HepG2 (cell line): ENCODE measurements around the gene MPPE1. TPM values are rescaled to one million over a fixed set of nuclear protein-coding genes. Genes with fewer than 3 reads are reported as not detected.
A peak's percentile ranks its signal among the peaks of the same experiment; 100 is the strongest.

ENCODE experiments used
- ATF7 ChIP-seq, 2 experiments: fragments of 450-650 bp in 1 of 2; sonication (generic) in 1 of 2; formaldehyde crosslinking in 1 of 2; IDR thresholded peaks; 2 replicates each; pipeline versions ENCODE4 v1.4.0 to v1.6.1; 2016 to 2020; ENCODE audit warnings: antibody characterized with exemption in 1 of 2, mild to moderate bottlenecking in 1 of 2, missing genetic modification reagents in 1 of 2
- GLI4 ChIP-seq: sonication (generic); formaldehyde crosslinking; IDR thresholded peaks from 2 replicates; pipeline ENCODE4 v1.5.1; 2020; ENCODE audit warnings: missing genetic modification reagents, mild to moderate bottlenecking, moderate library complexity, borderline replicate concordance
- HMG20B ChIP-seq: conservative IDR thresholded peaks from 2 replicates; pipeline ENCODE4 v1.6.1; 2016; ENCODE audit warnings: missing genetic modification reagents, missing compliant biosample characterization
- HOXA3 ChIP-seq: sonication (generic); formaldehyde crosslinking; IDR thresholded peaks from 2 replicates; pipeline ENCODE4 v1.5.0; 2020; ENCODE audit warnings: missing genetic modification reagents
- NFRKB ChIP-seq: fragments of 450-650 bp; IDR thresholded peaks from 2 replicates; pipeline ENCODE4 v1.6.1; 2017
- SALL2 ChIP-seq: sonication (generic); formaldehyde crosslinking; IDR thresholded peaks from 2 replicates; pipeline ENCODE4 v1.8.1; 2023; ENCODE audit warnings: mild to moderate bottlenecking, missing genetic modification reagents, inconsistent platforms
- TP53 ChIP-seq: sonication (generic); formaldehyde crosslinking; conservative IDR thresholded peaks from 2 replicates; pipeline ENCODE4 v1.4.0; 2020; ENCODE audit warnings: missing genetic modification reagents
- TRAFD1 ChIP-seq: sonication (generic); formaldehyde crosslinking; IDR thresholded peaks from 2 replicates; pipeline ENCODE4 v1.5.1; 2020; ENCODE audit warnings: missing genetic modification reagents, mild to moderate bottlenecking, borderline replicate concordance
- ZBTB34 ChIP-seq: sonication (generic); formaldehyde crosslinking; IDR thresholded peaks from 2 replicates; pipeline ENCODE4 v1.8.0; 2022; ENCODE audit warnings: mild to moderate bottlenecking, missing genetic modification reagents
- ZBTB44 ChIP-seq: sonication (generic); formaldehyde crosslinking; IDR thresholded peaks from 2 replicates; pipeline ENCODE4 v1.4.0; 2020; ENCODE audit warnings: missing genetic modification reagents
- ZKSCAN1 ChIP-seq: fragments of 150-350 bp; IDR thresholded peaks from 2 replicates; pipeline ENCODE4 v1.6.1; 2014; ENCODE audit warnings: low read length
- ZNF124 ChIP-seq: sonication (generic); formaldehyde crosslinking; IDR thresholded peaks from 2 replicates; pipeline ENCODE4 v1.4.0; 2020; ENCODE audit warnings: missing genetic modification reagents
- ZNF20 ChIP-seq: sonication (generic); formaldehyde crosslinking; IDR thresholded peaks from 2 replicates; pipeline ENCODE4 v1.4.0; 2020; ENCODE audit warnings: mild to moderate bottlenecking, moderate library complexity, missing genetic modification reagents
- ZNF546 ChIP-seq: sonication (generic); formaldehyde crosslinking; conservative IDR thresholded peaks from 2 replicates; pipeline ENCODE4 v1.8.1; 2023; ENCODE audit warnings: mild to moderate bottlenecking, missing genetic modification reagents
- ZNF562 ChIP-seq: sonication (generic); formaldehyde crosslinking; IDR thresholded peaks from 2 replicates; pipeline ENCODE4 v1.8.0; 2022; ENCODE audit warnings: missing genetic modification reagents, borderline replicate concordance
- ZNF841 ChIP-seq: sonication (generic); formaldehyde crosslinking; IDR thresholded peaks from 2 replicates; pipeline ENCODE4 v1.8.1; 2023; ENCODE audit warnings: missing genetic modification reagents, borderline replicate concordance
- polyA plus RNA-seq, 8 experiments: library from polyadenylated mRNA; depleted of rRNA in 3 of 8; stranded (reverse) in 7 of 8; unstranded in 1 of 8; fragments of >200 nt; fragmentation: Illumina TruSeq in 4 of 8; extraction: Trizol in 4 of 8; gene quantifications; 2 replicates each; pipeline versions ENCODE4 v1.2.1 to v1.2.3, GENCODE V29; 2011 to 2016; ENCODE audit warnings: low read depth in 4 of 8, missing spikeins in 1 of 8, mixed read lengths in 1 of 8; ENCODE audit not compliant: insufficient read depth in 1 of 8
- total RNA-seq, 5 experiments: library from RNA; depleted of rRNA; stranded (reverse); fragments of >200 nt; fragmentation: Illumina TruSeq; extraction: Trizol; gene quantifications; 2 replicates each; pipeline ENCODE4 v1.2.3, GENCODE V29; 2016; ENCODE audit warnings: low read depth in 1 of 5
- TF ChIP-seq, protein P1 (sequence below): sonication (generic); formaldehyde crosslinking; IDR thresholded peaks from 2 replicates; pipeline ENCODE4 v1.5.0; 2020; ENCODE audit warnings: mild to moderate bottlenecking, missing genetic modification reagents

The MPPE1 gene
- total and polyA plus RNA-seq, 2 of the 13 experiments (the other 11 are each of a cell fraction or from before 2014, with no cell fraction given), result 9.6 to 11.9 TPM

- TF ChIP-seq ZNF841 (CRISPR knock-in tag) (no peak), TP53 (CRISPR knock-in tag) (peak; percentile 80; the same call in 1 of the 2 replicates), ZNF546 (CRISPR knock-in tag) (peak; percentile 60; the same call in 1 of the 2 replicates), ZNF124 (CRISPR knock-in tag) (peak; percentile 79; the same call in 1 of the 2 replicates), HMG20B (CRISPR knock-in tag) (no peak; the same call in 1 of the 2 replicates), ZNF20 (no peak), TRAFD1 (CRISPR knock-in tag) (peak; percentile 85; the same call in 1 of the 2 replicates), ZKSCAN1 (no peak), HOXA3 (CRISPR knock-in tag) (peak; percentile 96), ZBTB34 (CRISPR knock-in tag) (no peak), NFRKB (no peak), ATF7 (IDR thresholded peaks at IDR 0.05) (peak; percentile 94), ATF7 (CRISPR knock-in tag; IDR thresholded peaks at IDR 0.05) (peak; percentile 63; the same call in 1 of the 2 replicates), ZBTB44 (CRISPR knock-in tag) (0 out of 2 replicates have a peak, but pooled peaks have one; percentile 10), GLI4 (CRISPR knock-in tag) (0 out of 2 replicates have a peak, but pooled peaks have one; percentile 47), SALL2 (CRISPR knock-in tag) (peak; percentile 85; the same call in 1 of the 2 replicates), ZNF562 (CRISPR knock-in tag) (no peak)
- TF ChIP-seq, protein P1, sequence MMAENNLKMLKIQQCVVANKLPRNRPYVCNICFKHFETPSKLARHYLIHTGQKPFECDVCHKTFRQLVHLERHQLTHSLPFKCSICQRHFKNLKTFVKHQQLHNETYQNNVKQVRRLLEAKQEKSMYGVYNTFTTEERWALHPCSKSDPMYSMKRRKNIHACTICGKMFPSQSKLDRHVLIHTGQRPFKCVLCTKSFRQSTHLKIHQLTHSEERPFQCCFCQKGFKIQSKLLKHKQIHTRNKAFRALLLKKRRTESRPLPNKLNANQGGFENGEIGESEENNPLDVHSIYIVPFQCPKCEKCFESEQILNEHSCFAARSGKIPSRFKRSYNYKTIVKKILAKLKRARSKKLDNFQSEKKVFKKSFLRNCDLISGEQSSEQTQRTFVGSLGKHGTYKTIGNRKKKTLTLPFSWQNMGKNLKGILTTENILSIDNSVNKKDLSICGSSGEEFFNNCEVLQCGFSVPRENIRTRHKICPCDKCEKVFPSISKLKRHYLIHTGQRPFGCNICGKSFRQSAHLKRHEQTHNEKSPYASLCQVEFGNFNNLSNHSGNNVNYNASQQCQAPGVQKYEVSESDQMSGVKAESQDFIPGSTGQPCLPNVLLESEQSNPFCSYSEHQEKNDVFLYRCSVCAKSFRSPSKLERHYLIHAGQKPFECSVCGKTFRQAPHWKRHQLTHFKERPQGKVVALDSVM, result no peak
These were observed 56.8 kb downstream of the MPPE1 start, which contains the start of gene CHMP1B (continued) for GRCh38 chr18:11851146-11851805.
